Measurements from ENCODE around the gene ARID2.
A peak's percentile ranks its signal among the peaks of the same experiment; 100 is the strongest.

Gene ARID2

GRCh38 chr12:45725631-45726602, 3.6 kb upstream of the ARID2 start:
- peak; percentile 27 for DNase-seq (ENCODE audit: low spot score)

GRCh38 chr12:45726603-45727300, 2.8 kb upstream of the ARID2 start:
- DNase-seq (ENCODE audit: low spot score): peak; percentile 58

GRCh38 chr12:45727301-45727979, 2.1 kb upstream of the ARID2 start:
- DNase-seq (ENCODE audit: low spot score): peak; percentile 91

- DNase-seq (ENCODE audit: low spot score): no peak
Measured at GRCh38 chr12:45727980-45728629, 1.4 kb upstream of the ARID2 start.

- DNase-seq (ENCODE audit: low spot score): peak; percentile 88
Measured at GRCh38 chr12:45728630-45729232, 775 bp upstream of the ARID2 start.

- no peak for DNase-seq (ENCODE audit: low spot score)
Measured at GRCh38 chr12:45730084-45730347, 510 bp downstream of the ARID2 start.

- peak; percentile 58 for DNase-seq (ENCODE audit: low spot score)
Measured at GRCh38 chr12:45730348-45731189, 1.1 kb downstream of the ARID2 start.

GRCh38 chr12:45731190-45731775, 1.8 kb downstream of the ARID2 start:
- DNase-seq (ENCODE audit: low spot score): no peak

GRCh38 chr12:45732250-45732649, 2.7 kb downstream of the ARID2 start:
- DNase-seq (ENCODE audit: low spot score): no peak

GRCh38 chr12:45732936-45733335, 3.4 kb downstream of the ARID2 start:
- DNase-seq (ENCODE audit: low spot score): no peak

GRCh38 chr12:45737638-45738037, 8.1 kb downstream of the ARID2 start:
- no peak for DNase-seq (ENCODE audit: low spot score)

GRCh38 chr12:45742590-45742989, 13.1 kb downstream of the ARID2 start:
- DNase-seq (ENCODE audit: low spot score): no peak

GRCh38 chr12:45743247-45743646, 13.7 kb downstream of the ARID2 start:
- DNase-seq (ENCODE audit: low spot score): no peak

- peak; percentile 29 for DNase-seq (ENCODE audit: low spot score)
Measured at GRCh38 chr12:45745861-45746277, 16.4 kb downstream of the ARID2 start.

- DNase-seq (ENCODE audit: low spot score): no peak
Measured at GRCh38 chr12:45756666-45757065, 27.2 kb downstream of the ARID2 start.

- no peak for DNase-seq (ENCODE audit: low spot score)
Measured at GRCh38 chr12:45757172-45757571, 27.7 kb downstream of the ARID2 start.

- no peak for DNase-seq (ENCODE audit: low spot score)
Measured at GRCh38 chr12:45760333-45760732, 30.8 kb downstream of the ARID2 start.

GRCh38 chr12:45762185-45763110, 32.9 kb downstream of the ARID2 start:
- DNase-seq (ENCODE audit: low spot score): peak; percentile 53

GRCh38 chr12:45763381-45763780, 33.9 kb downstream of the ARID2 start:
- no peak for DNase-seq (ENCODE audit: low spot score)

Data from D341Med (cell line).